GM21423 (cell line): Measurements from ENCODE around the gene RNF157.
"Not testable (repeated sequence)": the region's sequence is repeated elsewhere in the genome, so short reads cannot be mapped to it uniquely, and the experiment has no call there.

ENCODE experiments used
- ATAC-seq: cut with Tn5 transposase; IDR thresholded peaks from one replicate; pipeline ENCODE4 v1.9.1; 2021; ENCODE audit warnings: mild to moderate bottlenecking, moderate library complexity; ENCODE audit not compliant: unreplicated experiment

The RNF157 gene

GRCh38 chr17:76195281-76196096 is 44.8 kb downstream of the RNF157 start:
- ATAC-seq: no peak

- no peak for ATAC-seq
These were observed 46.7 kb downstream of the RNF157 start for GRCh38 chr17:76193591-76193990.

GRCh38 chr17:76191896-76192295 is 48.4 kb downstream of the RNF157 start:
- peak; percentile 69 for ATAC-seq

- no peak for ATAC-seq
These were observed 50.6 kb downstream of the RNF157 start for GRCh38 chr17:76189741-76190140.

- ATAC-seq: no peak
These were observed 51.0 kb downstream of the RNF157 start for GRCh38 chr17:76189247-76189646.

- ATAC-seq: no peak
These were observed 51.9 kb downstream of the RNF157 start for GRCh38 chr17:76188213-76189016.

- ATAC-seq: not testable (repeated sequence)
These were observed 53.5 kb downstream of the RNF157 start for GRCh38 chr17:76186774-76187173.

GRCh38 chr17:76184290-76184689 is 56.0 kb downstream of the RNF157 start:
- no peak for ATAC-seq

GRCh38 chr17:76182016-76182764 is 58.1 kb downstream of the RNF157 start:
- ATAC-seq: no peak

GRCh38 chr17:76179496-76180467 is 60.5 kb downstream of the RNF157 start:
- no peak for ATAC-seq

- ATAC-seq: no peak
These were observed 62.2 kb downstream of the RNF157 start for GRCh38 chr17:76178124-76178523.

GRCh38 chr17:76176701-76177574 is 63.4 kb downstream of the RNF157 start:
- ATAC-seq: no peak

- ATAC-seq: no peak
These were observed 66.3 kb downstream of the RNF157 start for GRCh38 chr17:76174037-76174436.

GRCh38 chr17:76173474-76173873 is 66.8 kb downstream of the RNF157 start:
- ATAC-seq: no peak

GRCh38 chr17:76171706-76172105 is 68.6 kb downstream of the RNF157 start:
- ATAC-seq: no peak

GRCh38 chr17:76170114-76170513 is 70.2 kb downstream of the RNF157 start:
- no peak for ATAC-seq

- no peak for ATAC-seq
These were observed 73.4 kb downstream of the RNF157 start for GRCh38 chr17:76166906-76167305.

GRCh38 chr17:76166168-76166567 is 74.1 kb downstream of the RNF157 start:
- ATAC-seq: no peak

GRCh38 chr17:76164331-76164730 is 76.0 kb downstream of the RNF157 start:
- no peak for ATAC-seq
